ENCODE measurements around the gene SP3.
A peak's percentile ranks its signal among the peaks of the same experiment; 100 is the strongest.

SP3 gene
- 325 reads per million, percentile 96 among the genes with 10 or more reads in this experiment for total RNA-seq

GRCh38 chr2:173965372-173966025, at the start of gene SP3:
SP3 (minus strand) TSS chr2:173965373; CDS start chr2:173965171, 202 bp downstream.
- DNase-seq: peak; percentile 94

- no peak for DNase-seq
Observed at GRCh38 chr2:174014699-174015070, 49.5 kb upstream of the SP3 start.

- DNase-seq: no peak
Observed at GRCh38 chr2:174014011-174014698, 49.0 kb upstream of the SP3 start.

GRCh38 chr2:174013315-174013751, 48.2 kb upstream of the SP3 start:
- no peak for DNase-seq

GRCh38 chr2:174012347-174013314, 47.5 kb upstream of the SP3 start:
- DNase-seq: peak; percentile 11

GRCh38 chr2:174011796-174012195, 46.6 kb upstream of the SP3 start:
- no peak for DNase-seq

- no peak for DNase-seq
Observed at GRCh38 chr2:174011173-174011572, 46.0 kb upstream of the SP3 start.

GRCh38 chr2:174009488-174010223, 44.5 kb upstream of the SP3 start:
- DNase-seq: no peak

GRCh38 chr2:174008720-174009119, 43.5 kb upstream of the SP3 start:
- DNase-seq: no peak

- DNase-seq: no peak
Observed at GRCh38 chr2:174007010-174007409, 41.8 kb upstream of the SP3 start.

GRCh38 chr2:174005801-174006419, 40.7 kb upstream of the SP3 start:
- no peak for DNase-seq

GRCh38 chr2:174004905-174005605, 39.9 kb upstream of the SP3 start:
- no peak for DNase-seq

GRCh38 chr2:174003720-174004695, 38.8 kb upstream of the SP3 start:
- no peak for DNase-seq

GRCh38 chr2:174002679-174003078, 37.5 kb upstream of the SP3 start:
- DNase-seq: no peak

GRCh38 chr2:174001107-174001506, 35.9 kb upstream of the SP3 start:
- DNase-seq: no peak

- DNase-seq: no peak
Observed at GRCh38 chr2:173999724-174000123, 34.6 kb upstream of the SP3 start.

GRCh38 chr2:173999272-173999671, 34.1 kb upstream of the SP3 start:
- DNase-seq: no peak

- DNase-seq: no peak
Observed at GRCh38 chr2:173998386-173998785, 33.2 kb upstream of the SP3 start.

- no peak for DNase-seq
Observed at GRCh38 chr2:173997753-173998152, 32.6 kb upstream of the SP3 start.

GRCh38 chr2:173997269-173997668, 32.1 kb upstream of the SP3 start:
- DNase-seq: no peak

Data from effector CD4-positive, alpha-beta T cell (primary cell).